ENCODE results near the gene LRRC8E.

GRCh38 chr19:7856109-7856591 lies 32.2 kb upstream of the LRRC8E start:
- no peak for TF ChIP-seq CTCF (IDR thresholded peaks at IDR 0.05; ENCODE audit: low read depth, low read length)
- TF ChIP-seq, protein P1, sequence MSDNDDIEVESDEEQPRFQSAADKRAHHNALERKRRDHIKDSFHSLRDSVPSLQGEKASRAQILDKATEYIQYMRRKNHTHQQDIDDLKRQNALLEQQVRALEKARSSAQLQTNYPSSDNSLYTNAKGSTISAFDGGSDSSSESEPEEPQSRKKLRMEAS (IDR thresholded peaks at IDR 0.05; ENCODE audit: low read depth, low read length): no peak
